Thymus (tissue), 11 donors: Measurements from ENCODE around the gene KIF2C. TPM values are rescaled to one million over a fixed set of nuclear protein-coding genes. Genes with fewer than 3 reads are reported as not detected.

ENCODE experiments used
- DNase-seq, 9 donors: peaks; one replicate each; pipeline ENCODE4 v3.0.0-alpha.2; 2013; ENCODE audit warnings: low spot score in 9 of 9, low read depth in 6 of 9, missing footprints in 1 of 9
- H3K27ac ChIP-seq, 2 donors: one replicate each; pipeline ENCODE4 v1.5.1; 2013; ENCODE audit warnings: control low read depth in 1 of 2, low read depth in 1 of 2, low read length in 1 of 2, mild to moderate bottlenecking in 1 of 2, moderate library complexity in 1 of 2
- H3K27me3 ChIP-seq, 2 donors: one replicate each; pipeline ENCODE4 v1.5.1; 2013; ENCODE audit warnings: low read length in 1 of 2; ENCODE audit not compliant: control insufficient read depth in 2 of 2, insufficient read depth in 1 of 2
- H3K36me3 ChIP-seq, 2 donors: one replicate each; pipeline ENCODE4 v1.5.1; 2013; ENCODE audit warnings: low read length in 1 of 2, mild to moderate bottlenecking in 1 of 2, moderate library complexity in 1 of 2; ENCODE audit not compliant: control insufficient read depth in 2 of 2, insufficient read depth in 2 of 2
- H3K4me1 ChIP-seq, 2 donors: one replicate each; pipeline ENCODE4 v1.5.1; 2013; ENCODE audit warnings: low read length in 2 of 2; ENCODE audit not compliant: control insufficient read depth in 2 of 2, insufficient read depth in 2 of 2
- H3K4me3 ChIP-seq, 2 donors: one replicate each; pipeline ENCODE4 v1.5.1; 2013; ENCODE audit warnings: low read length in 2 of 2, control low read depth in 1 of 2, mild to moderate bottlenecking in 1 of 2
- H3K9me3 ChIP-seq, 2 donors: one replicate each; pipeline ENCODE4 v1.5.1; 2013; ENCODE audit warnings: low read length in 1 of 2, mild to moderate bottlenecking in 1 of 2; ENCODE audit not compliant: control insufficient read depth in 2 of 2, insufficient read depth in 1 of 2
- WGBS: extraction: QIAGEN DNeasy Blood & Tissue Kit; methylation state at CpG from one replicate; pipeline ENCODE4 v1.1.7; 2013; 5-methylcytosine and 5-hydroxymethylcytosine counted together
- polyA plus RNA-seq: library from polyadenylated mRNA; stranded (reverse); fragments of 200-250 nt; gene quantifications from one replicate; pipeline ENCODE4 v1.2.3, GENCODE V29; 2013
- total RNA-seq: library from RNA; stranded (reverse); fragments of 120-200 nt; gene quantifications from one replicate; pipeline ENCODE4 v1.2.4, GENCODE V29; 2013
- donor health status: healthy.

KIF2C gene
- total and polyA plus RNA-seq, 2 donors, result 6.2 to 42.1 TPM

DNA sequence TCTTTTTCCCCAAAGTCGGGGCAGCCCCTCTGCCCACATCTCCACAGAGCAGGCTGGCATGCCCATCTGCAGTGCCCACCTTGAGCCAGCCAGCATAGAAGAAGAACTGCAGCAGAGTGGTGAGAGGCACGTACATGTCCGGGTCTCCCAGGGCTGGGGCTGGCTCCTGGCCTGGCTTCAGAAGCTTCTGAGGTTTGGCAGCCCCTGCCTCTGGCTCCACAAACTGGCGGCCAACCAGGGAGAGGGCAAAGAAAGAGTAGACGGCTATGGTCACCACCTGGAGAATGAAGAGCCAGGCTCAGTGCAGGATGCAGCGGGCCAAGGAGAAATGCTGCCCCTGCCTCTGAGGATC is 45.4 kb downstream of the KIF2C start:
- H3K4me1 ChIP-seq, result peaks cover 18 to 30% of the 10 kb centered on the region in 2 donors
- peaks cover 11 to 19% of the 10 kb centered on the region in 2 donors for H3K36me3 ChIP-seq
- no peak for DNase-seq
- H3K9me3 ChIP-seq, result no peaks in the 10 kb centered on the region
- 88% methylated on average over 6 of the region's 6 CpGs for WGBS
- no peak overlapping the region for H3K27ac ChIP-seq
- no peak overlapping the region for H3K4me3 ChIP-seq
- H3K27me3 ChIP-seq, result peaks cover 0 to 3% of the 10 kb centered on the region in 2 donors

DNA sequence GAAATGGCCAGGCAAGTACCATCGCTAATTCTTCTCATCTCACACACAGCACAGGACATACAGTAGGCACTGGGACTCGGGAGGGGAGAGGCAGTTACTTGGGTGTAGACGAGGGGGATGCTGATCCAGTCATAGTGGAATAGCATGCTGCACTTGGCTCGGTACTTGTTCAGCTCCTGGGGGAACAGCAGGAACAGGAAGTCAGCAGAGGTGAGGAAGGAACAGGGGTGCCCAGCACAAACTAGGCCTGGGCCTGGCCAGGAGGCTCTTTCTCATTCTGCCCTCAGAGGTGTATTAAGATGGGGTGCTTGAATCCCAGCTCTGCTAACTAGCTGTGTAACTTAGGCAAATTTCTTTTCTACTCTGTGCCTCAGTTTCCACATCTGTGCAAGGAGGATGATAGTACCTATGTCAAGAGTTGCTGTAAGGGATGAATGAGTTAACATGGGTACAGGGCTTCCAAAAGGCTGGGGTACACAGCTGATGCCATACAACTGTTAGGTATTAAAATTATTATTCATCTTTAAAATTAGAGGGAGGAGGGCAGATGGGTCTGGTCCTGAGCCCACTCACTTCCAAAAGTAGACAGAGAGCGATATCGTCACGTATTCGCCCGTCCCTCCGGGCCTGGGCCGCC is 46.0 kb downstream of the KIF2C start:
- Histone ChIP-seq H3K9me3 (no peaks in the 10 kb centered on the region), H3K27ac (no peak overlapping the region), H3K4me1 (peaks cover 18 to 30% of the 10 kb centered on the region in 2 donors), H3K27me3 (peaks cover 0 to 3% of the 10 kb centered on the region in 2 donors), H3K36me3 (peaks cover 8 to 13% of the 10 kb centered on the region in 2 donors), H3K4me3 (peak overlapping the region; percentile 39 to 45)
- WGBS, result 34% methylated on average over 11 of the region's 11 CpGs
- no peak for DNase-seq

DNA sequence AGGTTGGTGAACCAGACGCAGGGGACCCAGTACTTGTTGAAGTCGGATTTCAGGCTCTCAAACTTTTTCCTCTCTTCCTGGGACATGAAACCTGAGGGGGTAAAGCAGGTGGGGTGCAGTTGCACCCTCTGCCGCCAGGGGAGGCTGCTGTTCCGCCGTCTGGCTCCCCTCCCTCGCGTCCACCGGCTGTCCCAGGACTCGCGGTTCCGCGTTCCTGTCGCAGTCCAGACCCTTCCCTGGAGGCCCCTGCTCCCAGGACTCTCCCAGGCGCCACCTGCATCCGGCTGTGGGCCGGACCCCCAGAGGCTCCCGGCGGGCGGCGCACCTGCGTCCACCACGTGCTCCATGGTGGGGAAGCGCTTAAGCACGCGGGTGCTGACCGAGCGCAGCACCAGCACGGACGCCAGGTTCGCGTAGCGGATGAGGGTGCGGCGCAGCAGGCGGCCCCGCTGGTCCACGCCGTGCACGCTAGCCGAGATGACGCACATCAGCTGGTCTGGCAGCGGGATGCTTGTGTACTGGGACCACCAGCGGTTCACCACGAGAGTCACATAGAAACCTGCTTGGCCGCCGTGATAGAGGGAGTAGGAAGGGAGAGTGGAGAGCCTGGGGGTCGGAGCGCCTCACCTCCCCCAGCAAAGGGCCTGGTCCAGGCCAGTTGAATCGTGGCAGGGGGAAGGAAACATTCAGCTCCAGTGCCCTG is 46.7 kb downstream of the KIF2C start:
- Histone ChIP-seq H3K36me3 (peaks cover 2 to 9% of the 10 kb centered on the region in 2 donors), H3K9me3 (no peaks in the 10 kb centered on the region), H3K4me1 (peaks cover 18 to 30% of the 10 kb centered on the region in 2 donors), H3K27me3 (peaks cover 0 to 3% of the 10 kb centered on the region in 2 donors), H3K27ac (peak overlapping the region in 1 of 2 donors; percentile 58), H3K4me3 (peak overlapping the region; percentile 39 to 45)
- 8% methylated on average over 49 of the region's 49 CpGs for WGBS
- peak in 6 of 9 donors; percentile 50 to 86 (median 71) for DNase-seq

DNA sequence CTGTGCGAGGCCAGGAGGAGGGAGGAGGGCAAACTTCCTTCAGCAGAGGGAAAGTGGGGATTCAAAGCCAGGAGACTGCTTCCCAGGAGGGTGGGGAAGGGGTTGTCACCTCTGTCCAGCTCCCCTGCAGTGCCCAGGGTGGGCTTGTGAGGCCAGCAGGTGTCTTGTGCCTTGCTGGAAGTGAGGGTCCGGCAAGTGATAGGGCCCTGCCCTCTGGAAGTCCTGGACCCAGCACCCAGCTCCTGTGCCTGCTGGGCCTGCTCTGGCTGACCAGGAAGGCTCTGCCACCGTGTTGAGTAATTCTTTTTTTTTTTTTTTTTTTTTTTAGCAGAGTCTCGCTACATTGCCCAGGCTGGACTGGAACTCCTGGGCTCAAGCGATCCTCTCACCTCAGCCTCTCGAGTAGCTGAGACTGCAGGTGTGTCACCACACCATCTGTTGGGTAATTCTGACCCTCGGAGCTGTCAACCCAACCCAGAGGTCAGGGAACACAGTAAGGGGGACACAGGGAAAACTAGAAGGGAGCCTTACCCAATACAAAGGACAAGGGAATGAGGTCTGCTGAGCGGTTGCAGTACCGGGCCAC is 47.3 kb downstream of the KIF2C start:
- 88% methylated on average over 9 of the region's 9 CpGs for WGBS
- Histone ChIP-seq H3K4me3 (peak overlapping the region in 1 of 2 donors; percentile 39), H3K27me3 (peaks cover 0 to 3% of the 10 kb centered on the region in 2 donors), H3K9me3 (no peaks in the 10 kb centered on the region), H3K4me1 (peaks cover 18 to 30% of the 10 kb centered on the region in 2 donors), H3K36me3 (peaks cover 0 to 3% of the 10 kb centered on the region in 2 donors), H3K27ac (peak overlapping the region in 1 of 2 donors; percentile 58)
- DNase-seq, result no peak

DNA sequence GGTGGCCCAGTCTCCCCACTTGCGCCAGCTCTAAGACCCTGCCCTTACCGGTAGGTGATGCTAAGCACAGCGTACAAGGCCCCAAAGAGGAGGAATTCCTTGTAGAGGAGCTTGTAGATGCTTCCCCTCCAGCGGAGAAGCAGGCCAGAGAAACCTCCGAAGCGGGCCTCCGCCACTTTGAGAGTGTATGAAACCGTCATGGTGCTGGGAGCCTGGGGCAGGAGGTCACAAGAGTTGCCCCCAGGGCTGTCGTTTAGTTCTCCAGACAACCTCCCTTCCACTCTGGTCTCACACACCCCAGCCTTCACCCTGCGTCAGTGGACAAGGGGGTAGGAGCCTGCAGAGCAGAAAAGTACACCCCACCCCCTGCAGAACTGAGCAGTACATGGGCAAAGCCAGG is 47.9 kb downstream of the KIF2C start:
- peaks cover 18 to 30% of the 10 kb centered on the region in 2 donors for H3K4me1 ChIP-seq
- H3K4me3 ChIP-seq, result no peak overlapping the region
- H3K27ac ChIP-seq, result no peak overlapping the region
- DNase-seq, result no peak
- H3K9me3 ChIP-seq, result no peaks in the 10 kb centered on the region
- peaks cover 0 to 3% of the 10 kb centered on the region in 2 donors for H3K27me3 ChIP-seq
- 96% methylated on average over 10 of the region's 10 CpGs for WGBS
- H3K36me3 ChIP-seq, result no peaks in the 10 kb centered on the region

DNA sequence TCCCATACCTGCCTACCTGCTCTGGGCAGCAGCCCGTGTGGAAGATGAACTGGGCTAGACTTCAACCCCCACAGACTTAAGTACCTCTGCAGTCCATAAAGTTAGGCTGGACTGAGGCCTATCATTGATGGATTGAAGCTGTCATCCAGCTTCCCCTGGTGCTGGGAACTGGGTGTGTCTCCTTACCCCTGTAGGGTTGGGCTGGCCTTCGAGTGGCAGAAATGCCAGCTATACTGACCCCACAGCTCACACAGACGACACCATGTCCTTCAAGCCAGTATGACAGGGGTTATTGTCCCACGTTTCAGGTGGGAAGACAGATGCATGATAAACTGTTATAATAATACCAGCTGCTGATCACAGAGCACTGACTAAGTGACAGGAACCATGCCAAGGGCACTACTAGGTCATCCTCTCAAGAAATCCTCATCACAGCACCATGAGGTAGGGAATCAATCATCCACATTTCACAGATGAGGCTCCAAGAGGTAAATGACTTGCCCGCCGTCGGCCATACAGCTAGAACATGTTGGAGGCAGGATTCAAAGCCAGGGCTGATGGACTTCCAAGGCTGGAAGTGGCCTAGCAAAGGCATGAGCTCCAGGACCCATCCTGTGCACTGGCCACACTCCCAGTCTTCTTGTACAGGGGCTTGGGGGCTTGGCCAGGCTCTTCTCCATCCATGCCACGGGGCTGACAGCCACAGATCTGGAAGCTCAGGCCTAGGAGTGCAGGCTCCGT is 48.7 kb downstream of the KIF2C start, which contains the start of gene BEST4:
BEST4 (minus strand) TSS at position 51 of the 741 bp plus-strand sequence. CDS start 465 bp downstream, outside the sequence.
- no peak for DNase-seq
- no peaks in the 10 kb centered on the region for H3K36me3 ChIP-seq
- 95% methylated on average over 9 of the region's 9 CpGs for WGBS
- H3K4me3 ChIP-seq, result no peak within 1 kb of the TSS
- H3K27ac ChIP-seq, result no peak within 1 kb of the TSS
- peaks cover 18 to 30% of the 10 kb centered on the region in 2 donors for H3K4me1 ChIP-seq
- H3K27me3 ChIP-seq, result peaks cover 0 to 3% of the 10 kb centered on the region in 2 donors
- no peaks in the 10 kb centered on the region for H3K9me3 ChIP-seq

DNA sequence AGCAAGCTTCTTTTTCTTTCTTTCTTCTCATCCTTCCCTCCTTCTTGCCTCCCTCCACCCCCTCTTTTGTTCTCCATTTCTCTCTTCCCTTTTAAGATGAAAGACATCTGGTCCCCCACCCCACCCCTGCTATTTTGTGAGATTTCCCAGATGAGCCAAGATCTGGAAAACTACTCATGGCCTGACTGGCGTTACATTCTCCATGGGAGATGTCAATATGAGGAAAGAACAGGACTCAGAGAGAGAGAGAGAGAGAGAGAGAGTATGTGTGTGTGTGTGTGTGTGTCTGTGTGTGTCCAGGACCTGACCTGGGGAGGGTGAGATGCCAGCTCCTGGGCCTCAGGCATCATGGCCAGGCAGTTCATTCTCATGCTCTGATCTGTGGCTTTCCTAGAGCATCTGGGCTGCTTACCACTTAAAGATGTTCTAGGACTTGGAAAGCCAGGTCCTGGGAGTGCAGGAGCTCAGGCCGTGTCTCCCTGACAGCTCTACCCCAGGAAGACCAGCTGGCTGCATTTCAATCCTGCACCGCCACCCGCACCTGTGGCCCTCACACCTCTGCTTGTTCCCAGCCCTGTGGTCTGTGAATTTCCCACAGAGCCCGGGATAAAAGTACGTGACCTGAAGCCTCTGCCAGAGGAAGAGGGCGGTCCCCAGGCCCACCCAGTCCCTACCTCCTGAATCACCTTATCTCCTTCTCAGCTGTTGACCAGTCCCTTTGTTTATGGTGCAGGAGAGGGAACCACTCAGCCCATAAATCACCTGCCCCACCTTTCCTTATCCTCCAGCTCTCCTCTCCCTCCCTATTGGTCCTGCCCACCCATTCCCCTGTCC is 51.5 kb downstream of the KIF2C start:
- peak overlapping the region in 1 of 2 donors; percentile 18 for H3K27ac ChIP-seq
- peaks cover 0 to 3% of the 10 kb centered on the region in 2 donors for H3K27me3 ChIP-seq
- H3K4me1 ChIP-seq, result peaks cover 0 to 5% of the 10 kb centered on the region in 2 donors
- H3K4me3 ChIP-seq, result no peak overlapping the region
- H3K36me3 ChIP-seq, result no peaks in the 10 kb centered on the region
- WGBS, result 84% methylated on average over 7 of the region's 7 CpGs
- no peaks in the 10 kb centered on the region for H3K9me3 ChIP-seq
- DNase-seq, result no peak

DNA sequence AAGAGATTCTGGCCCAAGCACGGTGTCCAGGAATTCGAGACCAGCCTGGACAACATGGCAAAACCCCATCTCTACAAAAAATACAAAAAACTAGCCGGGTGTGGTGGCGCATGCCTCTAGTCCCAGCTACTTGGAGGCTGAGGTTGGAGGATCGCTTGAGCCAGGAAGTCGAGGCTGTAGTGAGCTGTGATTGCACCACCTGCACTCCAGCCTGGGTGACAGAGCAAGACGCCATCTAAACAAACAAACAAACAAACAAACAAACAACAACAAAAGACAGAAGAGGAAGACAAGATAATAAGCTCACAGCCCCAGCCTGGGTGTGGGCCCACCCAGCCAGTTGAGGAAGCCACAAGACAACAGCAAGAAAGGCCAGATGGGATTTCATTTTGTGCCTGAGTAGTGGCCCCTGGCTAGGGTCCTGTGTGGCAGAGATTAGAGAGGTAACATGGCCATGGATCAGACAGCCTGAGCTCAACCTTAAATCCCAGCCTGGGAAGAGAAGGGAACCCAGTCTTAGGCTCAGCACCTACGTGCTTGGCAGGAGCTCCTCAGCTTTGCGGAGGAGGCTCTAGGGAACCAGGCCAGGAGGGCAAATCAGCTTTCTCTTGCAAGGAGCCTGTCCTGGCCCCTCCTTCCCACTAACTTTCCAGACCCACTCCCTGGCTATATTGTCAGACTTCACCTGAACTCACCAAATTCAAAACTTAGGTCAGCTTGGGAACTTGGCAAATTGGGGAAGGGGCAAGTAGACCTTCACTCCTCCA is 53.3 kb downstream of the KIF2C start:
- 94% methylated on average over 9 of the region's 9 CpGs for WGBS
- DNase-seq, result no peak
- no peaks in the 10 kb centered on the region for H3K4me1 ChIP-seq
- no peaks in the 10 kb centered on the region for H3K36me3 ChIP-seq
- no peaks in the 10 kb centered on the region for H3K27me3 ChIP-seq
- no peak overlapping the region for H3K27ac ChIP-seq
- no peak overlapping the region for H3K4me3 ChIP-seq
- no peaks in the 10 kb centered on the region for H3K9me3 ChIP-seq
